GM18858 (cell line): Measurements from ENCODE around the gene DOC2A.
"Not testable (repeated sequence)": the region's sequence is repeated elsewhere in the genome, so short reads cannot be mapped to it uniquely, and the experiment has no call there.

Experiments used
- ATAC-seq: cut with Tn5 transposase; IDR thresholded peaks from one replicate; pipeline ENCODE4 v1.9.1; 2021; ENCODE audit not compliant: unreplicated experiment

DOC2A gene

DNA sequence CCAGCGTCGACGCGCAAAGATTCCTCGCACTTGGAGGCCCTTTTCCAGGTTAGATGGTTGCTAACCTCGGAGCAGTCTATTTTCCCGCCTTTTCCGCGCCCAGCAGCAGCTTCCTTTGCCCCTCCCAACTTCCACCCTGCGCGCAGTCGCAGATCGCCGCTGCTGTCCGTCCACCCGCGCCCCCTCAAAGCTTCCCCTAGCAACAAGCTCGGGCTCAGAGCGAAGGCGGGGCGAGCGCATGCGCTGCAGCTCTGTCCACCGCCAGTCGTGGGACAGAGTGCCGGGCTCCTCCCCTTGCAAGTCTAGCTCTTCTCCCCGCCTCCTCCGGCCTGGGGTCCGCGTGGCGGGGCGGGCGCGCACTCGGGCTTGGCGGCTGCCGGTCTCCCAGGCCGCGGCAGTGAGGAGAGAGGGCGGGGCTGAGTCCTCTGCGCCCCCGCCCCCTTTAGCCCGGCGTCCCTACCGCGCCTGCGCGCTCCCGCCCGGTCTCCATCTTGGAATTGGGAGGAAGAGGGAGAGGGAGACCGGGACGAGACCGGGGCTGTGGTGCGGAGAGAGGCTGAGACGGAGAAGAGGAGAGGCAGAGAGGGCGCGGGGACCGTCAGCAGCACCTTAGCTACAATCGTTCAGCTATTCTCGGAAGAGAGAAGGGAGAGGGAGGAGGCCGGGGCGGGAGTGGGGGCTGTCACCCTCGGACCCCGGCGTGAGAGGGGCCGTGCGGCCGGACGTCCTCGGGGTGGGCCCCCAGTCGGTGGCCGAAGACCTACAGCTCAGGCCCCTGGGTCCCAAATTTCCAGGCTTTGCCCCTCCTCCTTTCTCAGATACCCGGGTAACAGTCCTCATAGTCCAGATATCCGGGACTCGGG, 37.2 kb downstream of the DOC2A start, which contains the start of gene TAOK2:
Gene TAOK2 (plus strand): TSS at position 485 of the 863 bp plus-strand sequence. CDS start 3,905 bp downstream, outside the sequence.
- ATAC-seq, result peak; percentile 75

GRCh38 chr16:29972992-29973383, 37.8 kb downstream of the DOC2A start:
- ATAC-seq, result no peak

GRCh38 chr16:29972500-29972899, 38.3 kb downstream of the DOC2A start:
- no peak for ATAC-seq

- ATAC-seq, result no peak
These were observed 39.5 kb downstream of the DOC2A start for GRCh38 chr16:29971304-29971703.

DNA sequence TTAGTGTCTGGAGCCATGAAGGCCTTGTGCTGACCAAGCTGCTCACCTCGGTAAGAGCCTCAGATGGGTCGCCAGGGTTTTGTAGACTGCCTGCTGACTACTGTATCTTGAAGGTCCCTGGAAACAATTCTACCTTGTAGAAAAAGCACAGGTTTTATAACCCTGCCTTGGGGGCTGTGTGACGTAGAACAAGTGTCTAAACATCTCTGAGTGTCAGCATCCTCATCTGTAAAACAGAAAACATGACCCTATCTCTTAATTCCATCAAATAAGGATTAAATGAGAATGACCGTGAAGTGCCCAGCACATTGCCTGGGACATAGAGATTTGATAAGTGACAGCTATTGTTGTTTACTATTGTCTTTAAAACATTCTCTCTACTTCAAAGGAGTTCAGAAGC, 42.6 kb downstream of the DOC2A start:
- no peak for ATAC-seq

DNA sequence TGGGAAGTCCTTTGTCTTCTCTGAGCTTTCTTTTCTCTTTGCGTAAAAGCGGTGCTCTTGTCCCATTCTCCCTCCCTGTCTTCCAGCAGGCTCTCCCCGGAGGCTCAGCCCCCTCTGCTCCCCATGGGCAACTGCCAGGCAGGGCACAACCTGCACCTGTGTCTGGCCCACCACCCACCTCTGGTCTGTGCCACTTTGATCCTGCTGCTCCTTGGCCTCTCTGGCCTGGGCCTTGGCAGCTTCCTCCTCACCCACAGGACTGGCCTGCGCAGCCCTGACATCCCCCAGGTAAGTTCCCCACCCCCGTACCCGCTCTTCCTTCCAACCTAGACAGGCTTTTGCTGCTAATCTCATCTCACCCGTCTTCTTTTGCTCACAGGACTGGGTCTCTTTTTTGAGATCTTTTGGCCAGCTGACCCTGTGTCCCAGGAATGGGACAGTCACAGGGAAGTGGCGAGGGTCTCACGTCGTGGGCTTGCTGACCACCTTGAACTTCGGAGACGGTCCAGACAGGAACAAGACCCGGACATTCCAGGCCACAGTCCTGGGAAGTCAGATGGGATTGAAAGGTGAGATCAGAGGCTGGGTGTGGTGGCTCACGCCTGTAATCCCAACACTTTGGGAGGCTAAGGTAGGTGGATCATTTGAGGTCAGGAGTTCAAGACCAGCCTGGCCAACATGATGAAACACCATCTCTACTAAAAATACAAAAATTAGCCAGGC, 47.6 kb downstream of the DOC2A start:
- ATAC-seq, result no peak

GRCh38 chr16:29962344-29962994, 48.4 kb downstream of the DOC2A start:
- ATAC-seq, result no peak

DNA sequence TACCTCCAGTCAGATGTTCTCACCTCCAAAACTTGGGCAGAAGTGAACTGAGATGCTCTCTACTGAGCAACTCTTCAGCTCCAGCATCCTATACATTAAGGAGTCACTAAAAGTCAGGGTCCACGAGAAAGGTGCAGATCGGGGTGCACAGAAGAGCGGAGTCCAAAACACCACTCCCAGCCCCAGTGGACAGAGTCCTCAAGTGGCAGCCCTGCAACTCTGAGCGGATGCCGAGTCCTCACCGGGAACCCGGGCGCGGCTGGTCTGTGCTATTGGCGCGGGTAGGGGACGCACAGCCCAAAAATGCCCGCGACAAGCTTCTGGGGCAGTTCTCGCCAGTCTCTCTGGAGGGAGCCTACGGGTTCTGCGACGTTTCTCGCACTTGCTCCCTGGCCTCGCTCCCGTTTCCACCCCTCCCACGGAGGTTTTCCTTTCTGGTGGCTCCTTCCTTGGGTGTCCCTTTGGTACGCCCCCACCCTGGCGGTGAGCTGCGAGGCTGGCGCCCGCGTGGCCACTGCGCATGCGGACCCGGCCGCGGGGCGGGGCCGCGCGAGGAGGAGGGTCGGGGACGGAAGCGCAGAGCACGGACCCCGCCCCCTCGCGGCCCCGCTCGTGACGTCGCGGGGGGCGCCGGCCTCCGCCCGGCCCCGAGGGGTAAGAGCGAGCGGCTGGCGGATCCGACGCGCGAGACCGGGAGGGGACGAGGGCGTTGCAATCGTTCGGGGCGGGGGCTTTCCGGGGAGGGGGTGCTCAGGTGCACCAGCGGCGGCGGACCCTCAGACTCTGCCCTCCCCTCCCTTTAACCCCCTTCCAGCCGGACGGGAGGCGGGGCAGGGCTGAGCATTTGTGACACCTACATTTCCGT, 49.1 kb downstream of the DOC2A start, which contains the start of gene TMEM219:
Gene TMEM219 (plus strand): TSS at position 601 of the 865 bp plus-strand sequence. CDS start 1,065 bp downstream, outside the sequence.
- ATAC-seq, result peak; percentile 77

DNA sequence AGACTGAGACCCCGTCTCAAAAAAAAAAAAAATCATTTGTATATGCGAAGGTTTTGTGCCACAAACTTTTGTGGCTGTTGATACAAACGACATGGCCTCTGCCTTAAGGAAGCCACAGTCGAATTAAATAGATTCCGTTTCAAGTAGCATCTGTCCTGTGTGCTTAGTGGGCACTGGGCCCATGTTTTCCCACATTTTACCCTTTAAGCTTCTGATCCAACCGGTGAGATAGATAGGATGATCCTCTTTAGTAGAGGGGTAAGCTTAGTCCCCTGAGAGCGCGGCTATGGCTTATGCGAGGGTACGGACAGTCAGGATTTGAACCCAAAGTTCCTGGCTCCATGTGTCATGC, 49.7 kb downstream of the DOC2A start:
- ATAC-seq, result no peak

GRCh38 chr16:29959821-29960220, 51.0 kb downstream of the DOC2A start:
- ATAC-seq, result not testable (repeated sequence)

DNA sequence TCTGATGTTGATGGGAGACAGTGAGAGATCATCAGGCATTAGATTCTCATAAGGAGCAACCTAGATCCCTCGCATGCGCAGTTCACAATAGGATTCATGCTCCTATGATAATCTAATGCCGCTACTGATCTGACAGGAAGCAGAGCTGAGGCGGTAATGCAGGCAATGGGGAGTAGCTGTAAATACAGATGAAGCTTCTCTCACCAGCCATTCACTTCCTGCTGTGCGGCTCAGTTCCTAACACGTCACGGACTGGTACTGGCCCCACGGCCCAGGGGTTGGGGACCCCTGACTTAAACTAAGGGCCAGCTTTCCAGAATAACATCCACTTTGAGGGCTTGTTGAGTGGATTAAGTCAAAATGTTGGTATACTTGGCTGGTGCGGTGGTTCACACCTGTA, 51.5 kb downstream of the DOC2A start:
- no peak for ATAC-seq

DNA sequence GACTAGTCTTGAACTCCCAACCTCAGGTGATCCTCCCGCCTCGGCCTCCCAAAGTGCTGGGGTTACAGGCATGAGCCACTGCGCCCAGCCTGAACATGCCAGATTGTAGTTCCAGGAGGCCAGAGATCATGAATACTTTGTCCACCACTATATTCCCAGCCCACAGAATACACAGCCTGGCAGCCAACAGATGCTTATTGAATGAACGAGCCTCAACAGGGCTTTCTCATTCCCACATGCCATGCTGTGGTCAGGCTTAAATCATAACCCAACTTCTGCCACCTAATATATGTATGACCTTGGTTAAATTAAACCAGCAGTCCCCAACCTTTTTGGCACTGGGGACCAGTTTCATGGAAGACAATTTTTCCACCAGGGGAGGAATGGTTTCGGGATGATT, 52.1 kb downstream of the DOC2A start:
- ATAC-seq, result no peak
